HEK293 (cell line): ENCODE results near the gene AKR1A1.

ENCODE experiments used
- BCL11A ChIP-seq: fragments of 450-650 bp; formaldehyde crosslinking; IDR thresholded peaks from 2 replicates; pipeline ENCODE4 v1.5.1; 2016; ENCODE audit warnings: low read depth, missing biosample characterization, missing genetic modification characterization
- FEZF1 ChIP-seq: fragments of 450-650 bp; formaldehyde crosslinking; IDR thresholded peaks from 2 replicates; pipeline ENCODE4 v1.5.1; 2016; ENCODE audit warnings: missing biosample characterization, missing genetic modification characterization
- GLI2 ChIP-seq: fragments of 450-650 bp; formaldehyde crosslinking; IDR thresholded peaks from 2 replicates; pipeline ENCODE4; 2017; ENCODE audit warnings: missing biosample characterization, missing genetic modification characterization, low read depth, borderline replicate concordance
- HOXD13 ChIP-seq: sonication (generic); formaldehyde crosslinking; IDR thresholded peaks from 2 replicates; pipeline ENCODE4 v1.8.0; 2022; ENCODE audit warnings: missing genetic modification reagents, borderline replicate concordance
- KLF10 ChIP-seq: fragments of 450-650 bp; IDR thresholded peaks from 2 replicates; pipeline ENCODE4 v1.5.1; 2018; ENCODE audit warnings: missing biosample characterization, mild to moderate bottlenecking, missing genetic modification characterization
- KLF9 ChIP-seq: fragments of 450-650 bp; formaldehyde crosslinking; IDR thresholded peaks from 2 replicates; pipeline ENCODE4 v1.5.1; 2016; ENCODE audit warnings: missing biosample characterization, missing genetic modification characterization, low read depth
- MZF1 ChIP-seq: fragments of 450-650 bp; formaldehyde crosslinking; IDR thresholded peaks from 2 replicates; pipeline ENCODE4 v1.5.1; 2017; ENCODE audit warnings: missing biosample characterization, missing genetic modification characterization, borderline replicate concordance
- PRDM1 ChIP-seq: fragments of 450-650 bp; formaldehyde crosslinking; IDR thresholded peaks from 2 replicates; pipeline ENCODE4; 2016; ENCODE audit warnings: missing biosample characterization, missing genetic modification characterization
- SALL2 ChIP-seq: fragments of 450-650 bp; formaldehyde crosslinking; IDR thresholded peaks from 2 replicates; pipeline ENCODE4 v1.5.0; 2017; ENCODE audit warnings: missing biosample characterization, mild to moderate bottlenecking, missing genetic modification characterization, borderline replicate concordance
- SCRT1 ChIP-seq: fragments of 450-650 bp; formaldehyde crosslinking; IDR thresholded peaks from 2 replicates; pipeline ENCODE4 v1.5.1; 2016; ENCODE audit warnings: missing biosample characterization, missing genetic modification characterization, borderline replicate concordance
- SCRT2 ChIP-seq: fragments of 450-650 bp; formaldehyde crosslinking; IDR thresholded peaks from 2 replicates; pipeline ENCODE4 v1.5.1; 2016; ENCODE audit warnings: missing biosample characterization, missing genetic modification characterization
- SETDB1 ChIP-seq: IDR thresholded peaks from one replicate; pipeline ENCODE4 v1.6.1; 2017; ENCODE audit warnings: mild to moderate bottlenecking, low read length, moderate library complexity, mixed read lengths; ENCODE audit not compliant: insufficient read length
- SP2 ChIP-seq: fragments of 450-650 bp; formaldehyde crosslinking; IDR thresholded peaks from 2 replicates; pipeline ENCODE4 v1.5.1; 2016; ENCODE audit warnings: missing biosample characterization, missing genetic modification characterization
- SP7 ChIP-seq: fragments of 450-650 bp; formaldehyde crosslinking; IDR thresholded peaks from 2 replicates; pipeline ENCODE4 v1.5.1; 2016; ENCODE audit warnings: missing biosample characterization, missing genetic modification characterization
- TCF7L2 ChIP-seq: IDR thresholded peaks from 2 replicates; pipeline ENCODE4 v1.6.1; 2011; ENCODE audit warnings: low read depth, mild to moderate bottlenecking, inconsistent platforms, low read length, moderate library complexity, borderline replicate concordance
- ZBTB1 ChIP-seq: fragments of 450-650 bp; formaldehyde crosslinking; IDR thresholded peaks from 2 replicates; pipeline ENCODE4 v1.5.1; 2016; ENCODE audit warnings: missing biosample characterization, missing genetic modification characterization
- ZFHX2 ChIP-seq: fragments of 450-650 bp; formaldehyde crosslinking; conservative IDR thresholded peaks from 2 replicates; pipeline ENCODE4 v1.5.1; 2016; ENCODE audit warnings: missing biosample characterization, missing genetic modification characterization
- ZFP3 ChIP-seq: fragments of 450-650 bp; formaldehyde crosslinking; IDR thresholded peaks from 2 replicates; pipeline ENCODE4 v1.5.1; 2016; ENCODE audit warnings: low read depth, missing biosample characterization, missing genetic modification characterization
- ZFP69B ChIP-seq: fragments of 450-650 bp; formaldehyde crosslinking; IDR thresholded peaks from 2 replicates; pipeline ENCODE4 v1.5.1; 2016; ENCODE audit warnings: missing biosample characterization, missing genetic modification characterization
- ZNF121 ChIP-seq: fragments of 450-650 bp; formaldehyde crosslinking; IDR thresholded peaks from 2 replicates; pipeline ENCODE4 v1.5.1; 2016; ENCODE audit warnings: missing biosample characterization, missing genetic modification characterization
- ZNF16 ChIP-seq: fragments of 450-650 bp; formaldehyde crosslinking; IDR thresholded peaks from 2 replicates; pipeline ENCODE4 v1.5.1; 2016; ENCODE audit warnings: low read depth, missing biosample characterization, missing genetic modification characterization
- ZNF211 ChIP-seq: fragments of 450-650 bp; formaldehyde crosslinking; IDR thresholded peaks from 2 replicates; pipeline ENCODE4 v1.5.1; 2016; ENCODE audit warnings: low read depth, missing biosample characterization, missing genetic modification characterization
- ZNF214 ChIP-seq: fragments of 450-650 bp; formaldehyde crosslinking; IDR thresholded peaks from 2 replicates; pipeline ENCODE4 v1.5.1; 2017; ENCODE audit warnings: missing biosample characterization, mild to moderate bottlenecking, missing genetic modification characterization, borderline replicate concordance
- ZNF416 ChIP-seq: fragments of 450-650 bp; formaldehyde crosslinking; IDR thresholded peaks from 2 replicates; pipeline ENCODE4 v1.5.1; 2016; ENCODE audit warnings: missing biosample characterization, missing genetic modification characterization
- ZNF510 ChIP-seq: fragments of 450-650 bp; formaldehyde crosslinking; IDR thresholded peaks from 2 replicates; pipeline ENCODE4 v1.5.1; 2018; ENCODE audit warnings: mild to moderate bottlenecking, missing genetic modification characterization, missing biosample characterization; ENCODE audit not compliant: insufficient replicate concordance
- ZNF529 ChIP-seq: fragments of 450-650 bp; formaldehyde crosslinking; IDR thresholded peaks from 2 replicates; pipeline ENCODE4 v1.5.1; 2017; ENCODE audit warnings: missing genetic modification characterization, missing biosample characterization; ENCODE audit not compliant: insufficient replicate concordance
- ZNF555 ChIP-seq: fragments of 450-650 bp; formaldehyde crosslinking; conservative IDR thresholded peaks from 2 replicates; pipeline ENCODE4 v1.5.1; 2017; ENCODE audit warnings: missing biosample characterization, mild to moderate bottlenecking, missing genetic modification characterization, inconsistent platforms
- ZNF561 ChIP-seq: fragments of 450-650 bp; IDR thresholded peaks from 2 replicates; pipeline ENCODE4 v1.5.1; 2018; ENCODE audit warnings: missing biosample characterization, missing genetic modification characterization, borderline replicate concordance
- ZNF623 ChIP-seq: fragments of 450-650 bp; formaldehyde crosslinking; IDR thresholded peaks from 2 replicates; pipeline ENCODE4 v1.5.1; 2016; ENCODE audit warnings: missing biosample characterization, missing genetic modification characterization
- ZNF626 ChIP-seq: fragments of 450-650 bp; sonication (Bioruptor Pico); formaldehyde crosslinking; IDR thresholded peaks from 2 replicates; pipeline ENCODE4 v1.5.1; 2018; ENCODE audit warnings: missing biosample characterization, missing genetic modification characterization, inconsistent platforms
- ZNF677 ChIP-seq: fragments of 450-650 bp; IDR thresholded peaks from 2 replicates; pipeline ENCODE4 v1.5.0; 2018; ENCODE audit warnings: missing biosample characterization, mild to moderate bottlenecking, missing genetic modification characterization, moderate library complexity
- ZNF707 ChIP-seq: fragments of 450-650 bp; formaldehyde crosslinking; IDR thresholded peaks from 2 replicates; pipeline ENCODE4 v1.5.1; 2016; ENCODE audit warnings: missing biosample characterization, missing genetic modification characterization
- ZNF843 ChIP-seq: fragments of 450-650 bp; formaldehyde crosslinking; IDR thresholded peaks from 2 replicates; pipeline ENCODE4 v1.5.1; 2016; ENCODE audit warnings: missing biosample characterization, missing genetic modification characterization
- ZSCAN23 ChIP-seq: fragments of 450-650 bp; formaldehyde crosslinking; IDR thresholded peaks from 2 replicates; pipeline ENCODE4 v1.5.1; 2016; ENCODE audit warnings: missing biosample characterization, missing genetic modification characterization
- TF ChIP-seq, protein P1 (sequence below): fragments of 450-650 bp; formaldehyde crosslinking; IDR thresholded peaks from 2 replicates; pipeline ENCODE4 v1.5.1; 2017; ENCODE audit warnings: missing biosample characterization, missing genetic modification characterization
- TF ChIP-seq, protein P2 (sequence below): fragments of 450-650 bp; IDR thresholded peaks from 2 replicates; pipeline ENCODE4 v1.5.1; 2018; ENCODE audit warnings: missing biosample characterization, missing genetic modification characterization
- TF ChIP-seq, protein P3 (sequence below): fragments of 450-650 bp; formaldehyde crosslinking; IDR thresholded peaks from 2 replicates; pipeline ENCODE4 v1.5.1; 2016; ENCODE audit warnings: missing biosample characterization, missing genetic modification characterization

AKR1A1 gene

DNA sequence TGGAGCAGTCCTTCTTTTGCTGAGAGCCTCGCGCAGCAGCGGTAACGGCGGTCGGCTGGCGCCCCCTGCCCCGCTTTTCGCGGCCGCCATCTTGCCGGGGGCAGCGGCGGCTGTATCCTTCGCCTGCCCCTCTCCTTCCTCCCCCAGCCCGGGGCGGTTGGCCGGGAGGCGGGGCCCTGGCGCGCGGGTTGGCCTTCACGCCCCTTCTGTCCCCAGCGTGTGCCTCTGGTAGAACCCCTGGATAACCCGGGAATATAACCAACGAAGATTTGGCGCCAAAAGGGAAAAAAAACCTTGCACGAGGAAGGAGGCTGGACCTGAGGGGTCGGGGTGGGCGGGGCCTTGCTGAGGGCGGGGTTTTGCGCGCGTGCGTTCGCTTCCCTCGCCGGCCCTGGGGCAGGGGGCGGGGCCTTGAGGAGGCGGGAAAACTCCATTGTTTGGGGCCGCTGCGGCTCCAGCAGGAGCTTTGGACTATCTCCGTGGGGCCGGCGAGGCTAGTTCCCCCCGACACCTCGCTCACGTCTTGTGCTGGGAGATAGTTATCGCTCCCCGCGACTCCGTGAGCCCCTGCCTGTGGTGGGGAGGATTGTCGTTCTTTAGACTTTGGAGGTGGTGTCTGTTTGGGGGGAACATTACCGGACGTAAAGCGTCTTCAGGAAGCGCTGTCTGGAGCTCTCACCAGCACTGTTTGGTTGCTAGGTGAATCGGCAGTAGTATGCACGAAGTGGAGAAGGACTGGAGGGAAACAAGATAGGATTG lies 33.9 kb downstream of the AKR1A1 start (continued):
- TF ChIP-seq ZNF416 (tag by site-specific recombination) = no peak
- TF ChIP-seq HOXD13 (CRISPR knock-in tag) = no peak
- no peak for TF ChIP-seq ZNF626 (tag by site-specific recombination)
- 0 out of 2 replicates have a peak, but pooled peaks have one; percentile 10 for TF ChIP-seq SCRT2
- no peak for TF ChIP-seq ZFP69B (tag by site-specific recombination)
- TF ChIP-seq SCRT1 (tag by site-specific recombination) = no peak
- no peak for TF ChIP-seq FEZF1 (tag by site-specific recombination)
- TF ChIP-seq ZBTB1 (tag by site-specific recombination) = no peak
- TF ChIP-seq SALL2 (tag by site-specific recombination) = no peak
- TF ChIP-seq PRDM1 (tag by site-specific recombination) = no peak
- TF ChIP-seq ZNF16 (tag by site-specific recombination) = no peak
- TF ChIP-seq ZSCAN23 (tag by site-specific recombination) = no peak
- TF ChIP-seq MZF1 (tag by site-specific recombination) = no peak
- peak; percentile 38; the same call in 1 of the 2 replicates for TF ChIP-seq ZNF561 (tag by site-specific recombination)
- TF ChIP-seq, protein P1, sequence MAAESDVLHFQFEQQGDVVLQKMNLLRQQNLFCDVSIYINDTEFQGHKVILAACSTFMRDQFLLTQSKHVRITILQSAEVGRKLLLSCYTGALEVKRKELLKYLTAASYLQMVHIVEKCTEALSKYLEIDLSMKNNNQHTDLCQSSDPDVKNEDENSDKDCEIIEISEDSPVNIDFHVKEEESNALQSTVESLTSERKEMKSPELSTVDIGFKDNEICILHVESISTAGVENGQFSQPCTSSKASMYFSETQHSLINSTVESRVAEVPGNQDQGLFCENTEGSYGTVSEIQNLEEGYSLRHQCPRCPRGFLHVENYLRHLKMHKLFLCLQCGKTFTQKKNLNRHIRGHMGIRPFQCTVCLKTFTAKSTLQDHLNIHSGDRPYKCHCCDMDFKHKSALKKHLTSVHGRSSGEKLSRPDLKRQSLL (tag by site-specific recombination) = no peak
- TF ChIP-seq SP2 (tag by site-specific recombination) = peak; percentile 77
- no peak for TF ChIP-seq GLI2 (tag by site-specific recombination)
- TF ChIP-seq ZNF121 (tag by site-specific recombination) = no peak
- no peak for TF ChIP-seq ZNF529 (tag by site-specific recombination)
- no peak for TF ChIP-seq ZNF214 (tag by site-specific recombination)
- TF ChIP-seq TCF7L2 = no peak
- TF ChIP-seq, protein P2, sequence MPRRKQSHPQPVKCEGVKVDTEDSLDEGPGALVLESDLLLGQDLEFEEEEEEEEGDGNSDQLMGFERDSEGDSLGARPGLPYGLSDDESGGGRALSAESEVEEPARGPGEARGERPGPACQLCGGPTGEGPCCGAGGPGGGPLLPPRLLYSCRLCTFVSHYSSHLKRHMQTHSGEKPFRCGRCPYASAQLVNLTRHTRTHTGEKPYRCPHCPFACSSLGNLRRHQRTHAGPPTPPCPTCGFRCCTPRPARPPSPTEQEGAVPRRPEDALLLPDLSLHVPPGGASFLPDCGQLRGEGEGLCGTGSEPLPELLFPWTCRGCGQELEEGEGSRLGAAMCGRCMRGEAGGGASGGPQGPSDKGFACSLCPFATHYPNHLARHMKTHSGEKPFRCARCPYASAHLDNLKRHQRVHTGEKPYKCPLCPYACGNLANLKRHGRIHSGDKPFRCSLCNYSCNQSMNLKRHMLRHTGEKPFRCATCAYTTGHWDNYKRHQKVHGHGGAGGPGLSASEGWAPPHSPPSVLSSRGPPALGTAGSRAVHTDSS (tag by site-specific recombination) = peak; percentile 53; the same call in 1 of the 2 replicates
- TF ChIP-seq BCL11A = no peak
- TF ChIP-seq, protein P3, sequence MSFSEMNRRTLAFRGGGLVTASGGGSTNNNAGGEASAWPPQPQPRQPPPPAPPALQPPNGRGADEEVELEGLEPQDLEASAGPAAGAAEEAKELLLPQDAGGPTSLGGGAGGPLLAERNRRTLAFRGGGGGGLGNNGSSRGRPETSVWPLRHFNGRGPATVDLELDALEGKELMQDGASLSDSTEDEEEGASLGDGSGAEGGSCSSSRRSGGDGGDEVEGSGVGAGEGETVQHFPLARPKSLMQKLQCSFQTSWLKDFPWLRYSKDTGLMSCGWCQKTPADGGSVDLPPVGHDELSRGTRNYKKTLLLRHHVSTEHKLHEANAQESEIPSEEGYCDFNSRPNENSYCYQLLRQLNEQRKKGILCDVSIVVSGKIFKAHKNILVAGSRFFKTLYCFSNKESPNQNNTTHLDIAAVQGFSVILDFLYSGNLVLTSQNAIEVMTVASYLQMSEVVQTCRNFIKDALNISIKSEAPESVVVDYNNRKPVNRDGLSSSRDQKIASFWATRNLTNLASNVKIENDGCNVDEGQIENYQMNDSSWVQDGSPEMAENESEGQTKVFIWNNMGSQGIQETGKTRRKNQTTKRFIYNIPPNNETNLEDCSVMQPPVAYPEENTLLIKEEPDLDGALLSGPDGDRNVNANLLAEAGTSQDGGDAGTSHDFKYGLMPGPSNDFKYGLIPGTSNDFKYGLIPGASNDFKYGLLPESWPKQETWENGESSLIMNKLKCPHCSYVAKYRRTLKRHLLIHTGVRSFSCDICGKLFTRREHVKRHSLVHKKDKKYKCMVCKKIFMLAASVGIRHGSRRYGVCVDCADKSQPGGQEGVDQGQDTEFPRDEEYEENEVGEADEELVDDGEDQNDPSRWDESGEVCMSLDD = no peak; the same call in none of the 2 replicates
- peak; percentile 82; the same call in 1 of the 2 replicates for TF ChIP-seq KLF10 (tag by site-specific recombination)
- no peak for TF ChIP-seq SETDB1
- TF ChIP-seq ZNF510 = no peak
- TF ChIP-seq ZNF211 (tag by site-specific recombination) = no peak
- peak; percentile 15; the same call in 1 of the 2 replicates for TF ChIP-seq ZNF623 (tag by site-specific recombination)
- peak; percentile 36; the same call in 1 of the 2 replicates for TF ChIP-seq SP7 (tag by site-specific recombination)
- TF ChIP-seq ZNF555 (tag by site-specific recombination) = no peak
- TF ChIP-seq ZNF707 (tag by site-specific recombination) = no peak
- peak; percentile 92 for TF ChIP-seq KLF9
- TF ChIP-seq ZFHX2 = no peak; the same call in 1 of the 2 replicates
- TF ChIP-seq ZNF677 (tag by site-specific recombination) = no peak
- 0 out of 2 replicates have a peak, but pooled peaks have one; percentile 10 for TF ChIP-seq ZNF843
- TF ChIP-seq ZFP3 = peak; percentile 71
